Measurements from ENCODE around the gene SNX5. TPM values are rescaled to one million over a fixed set of nuclear protein-coding genes. Genes with fewer than 3 reads are reported as not detected.
A peak's percentile ranks its signal among the peaks of the same experiment; 100 is the strongest.
"Not testable (repeated sequence)": the region's sequence is repeated elsewhere in the genome, so short reads cannot be mapped to it uniquely, and the experiment has no call there.

Gene SNX5
- total RNA-seq, 2 experiments from 2014 or later, result 58.3 to 60.3 TPM

DNA sequence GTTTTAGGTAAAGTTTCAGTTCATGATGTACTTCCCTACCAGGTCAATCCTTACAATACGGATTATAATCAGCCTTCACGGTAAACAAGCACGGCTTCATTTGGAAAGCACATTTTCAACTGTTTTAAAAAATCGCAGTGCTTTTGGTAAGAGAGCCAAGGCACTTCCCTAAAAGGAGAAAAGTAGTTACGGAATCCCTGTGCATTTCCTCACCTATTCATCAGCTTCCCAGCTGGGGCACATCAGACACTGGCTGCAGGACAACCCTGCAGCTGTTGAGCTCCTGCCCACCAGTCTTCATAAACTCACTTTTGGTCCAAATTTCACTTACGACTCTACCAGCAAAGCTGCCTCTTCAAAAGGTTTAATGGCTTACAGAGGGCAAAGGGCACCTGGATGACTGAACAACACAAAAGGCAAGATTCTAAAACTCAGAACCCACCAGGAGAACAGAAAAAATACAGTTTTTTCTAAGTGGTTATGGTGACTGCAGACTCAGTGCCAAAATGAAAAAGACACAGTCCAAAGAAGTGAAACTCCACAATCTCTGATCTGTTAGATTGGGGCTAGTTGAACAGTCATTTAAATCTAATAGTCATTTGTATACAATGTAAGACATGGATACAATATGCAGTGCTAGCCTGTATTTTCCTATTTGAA, 7.5 kb downstream of the SNX5 start:
- Mint-ChIP-seq H3K4me3 (peak overlapping the region; percentile 17), H3K4me1 (ENCODE audit: low read depth) (peaks cover 88% of the 10 kb centered on the region), H3K27ac (peak overlapping the region; percentile 60), H3K9me3 (no peaks in the 10 kb centered on the region), H3K36me3 (ENCODE audit: low read depth) (peaks cover 28% of the 10 kb centered on the region), H3K27me3 (no peaks in the 10 kb centered on the region)
- H3K36me3 ChIP-seq (ENCODE audit: insufficient read depth, low read length), result peaks cover 9% of the 10 kb centered on the region
- ChIA-PET POLR2A (interaction anchor here (1.2 to 2.1 kb wide), 2 partner anchors 8 to 9 kb away, joined by 3 to 5 read pairs; no protein-coding TSS in a partner anchor), CTCF (no interaction called here)
- H3K27me3 ChIP-seq (ENCODE audit: control insufficient read depth in 1 of 2, insufficient read depth in 2 of 2, low read length in 2 of 2), result no peaks in the 10 kb centered on the region
- no peak overlapping the region for H3K4me3 ChIP-seq (ENCODE audit: low read length)
- H3K9me3 ChIP-seq (ENCODE audit: control insufficient read depth in 1 of 2, insufficient read depth in 1 of 2, low read length in 2 of 2), result no peaks in the 10 kb centered on the region
- peaks cover 80% of the 10 kb centered on the region for H3K4me1 ChIP-seq (ENCODE audit: insufficient read depth, low read length)
- TF ChIP-seq, protein P1, sequence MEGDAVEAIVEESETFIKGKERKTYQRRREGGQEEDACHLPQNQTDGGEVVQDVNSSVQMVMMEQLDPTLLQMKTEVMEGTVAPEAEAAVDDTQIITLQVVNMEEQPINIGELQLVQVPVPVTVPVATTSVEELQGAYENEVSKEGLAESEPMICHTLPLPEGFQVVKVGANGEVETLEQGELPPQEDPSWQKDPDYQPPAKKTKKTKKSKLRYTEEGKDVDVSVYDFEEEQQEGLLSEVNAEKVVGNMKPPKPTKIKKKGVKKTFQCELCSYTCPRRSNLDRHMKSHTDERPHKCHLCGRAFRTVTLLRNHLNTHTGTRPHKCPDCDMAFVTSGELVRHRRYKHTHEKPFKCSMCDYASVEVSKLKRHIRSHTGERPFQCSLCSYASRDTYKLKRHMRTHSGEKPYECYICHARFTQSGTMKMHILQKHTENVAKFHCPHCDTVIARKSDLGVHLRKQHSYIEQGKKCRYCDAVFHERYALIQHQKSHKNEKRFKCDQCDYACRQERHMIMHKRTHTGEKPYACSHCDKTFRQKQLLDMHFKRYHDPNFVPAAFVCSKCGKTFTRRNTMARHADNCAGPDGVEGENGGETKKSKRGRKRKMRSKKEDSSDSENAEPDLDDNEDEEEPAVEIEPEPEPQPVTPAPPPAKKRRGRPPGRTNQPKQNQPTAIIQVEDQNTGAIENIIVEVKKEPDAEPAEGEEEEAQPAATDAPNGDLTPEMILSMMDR (IDR thresholded peaks at IDR 0.05), result no peak
- intact Hi-C loops (cut with DNase I, micrococcal nuclease), result loop anchor here in 1 of 2 experiments (10.0 kb wide), 2 partner anchors 544 to 834 kb away; partner anchors contain the start of gene SEC23B
- DNase-seq, result no peak
- ATAC-seq (ENCODE audit: poor library complexity), result no peak
- no peak overlapping the region for H3K27ac ChIP-seq (ENCODE audit: low read depth in 1 of 2, low read length in 2 of 2)

DNA sequence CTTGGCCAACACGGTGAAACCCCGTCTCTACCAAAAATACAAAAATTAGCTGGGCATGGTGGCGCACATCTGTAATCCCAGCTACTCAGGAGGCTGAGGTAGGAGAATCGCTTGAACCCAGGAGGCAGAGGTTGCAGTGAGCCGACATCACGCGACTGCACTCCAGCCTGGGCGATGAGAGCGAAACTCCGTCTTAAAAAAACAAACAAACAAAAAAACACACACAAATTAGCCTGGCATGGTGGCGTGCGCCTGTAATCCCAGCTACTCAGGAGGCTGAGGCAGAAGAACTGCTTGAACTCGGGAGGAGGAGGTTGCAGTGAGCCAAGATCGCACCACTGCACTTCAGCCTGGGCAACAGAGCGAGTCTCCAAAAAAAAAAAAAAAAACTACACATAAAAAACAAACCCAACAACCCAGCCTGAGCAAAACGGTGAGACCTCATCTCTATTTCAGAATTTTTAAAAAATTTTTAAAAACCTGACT, 8.2 kb downstream of the SNX5 start:
- H3K27me3 ChIP-seq (ENCODE audit: control insufficient read depth in 1 of 2, insufficient read depth in 2 of 2, low read length in 2 of 2); H3K9me3 ChIP-seq (ENCODE audit: control insufficient read depth in 1 of 2, insufficient read depth in 1 of 2, low read length in 2 of 2); H3K4me3 Mint-ChIP-seq; H3K4me3 ChIP-seq (ENCODE audit: low read length); ATAC-seq (ENCODE audit: poor library complexity); H3K9me3 Mint-ChIP-seq; CTCF ChIA-PET; H3K27me3 Mint-ChIP-seq; DNase-seq; H3K27ac ChIP-seq (ENCODE audit: low read depth in 1 of 2, low read length in 2 of 2): not testable (repeated sequence)
- intact Hi-C loops (cut with DNase I, micrococcal nuclease), result loop anchor here in 1 of 2 experiments (10.0 kb wide), 2 partner anchors 544 to 834 kb away; partner anchors contain the start of gene SEC23B
- peak overlapping the region; percentile 60 for H3K27ac Mint-ChIP-seq
- Histone ChIP-seq H3K36me3 (ENCODE audit: insufficient read depth, low read length) (peaks cover 14% of the 10 kb centered on the region), H3K4me1 (ENCODE audit: insufficient read depth, low read length) (peaks cover 79% of the 10 kb centered on the region)
- H3K4me1 Mint-ChIP-seq (ENCODE audit: low read depth), result peaks cover 85% of the 10 kb centered on the region
- peaks cover 29% of the 10 kb centered on the region for H3K36me3 Mint-ChIP-seq (ENCODE audit: low read depth)
- POLR2A ChIA-PET, result interaction anchor here (2.1 kb wide), 1 partner anchor 10 kb away, joined by 5 read pairs; no protein-coding TSS in a partner anchor

DNA sequence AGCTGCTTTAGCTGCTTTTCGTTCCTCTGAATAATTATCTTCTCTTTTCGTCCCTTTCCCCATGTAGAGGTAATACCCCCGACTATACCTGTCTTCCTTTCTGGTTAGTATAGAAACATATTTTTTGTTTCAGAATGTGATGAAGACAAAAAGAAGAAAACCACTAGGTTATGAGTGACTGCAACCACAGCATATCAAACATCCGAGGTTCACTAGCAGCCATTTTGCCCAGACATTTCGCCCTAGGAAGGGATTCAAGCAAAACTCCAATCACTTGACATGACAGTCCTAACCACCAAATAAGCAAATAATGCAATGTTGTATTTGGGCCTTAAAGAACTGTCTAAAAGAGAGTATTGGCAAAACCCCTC, 9.4 kb downstream of the SNX5 start:
- Mint-ChIP-seq H3K9me3 (no peaks in the 10 kb centered on the region), H3K27me3 (no peaks in the 10 kb centered on the region), H3K4me3 (peak overlapping the region; percentile 26), H3K36me3 (ENCODE audit: low read depth) (peaks cover 41% of the 10 kb centered on the region), H3K4me1 (ENCODE audit: low read depth) (peaks cover 80% of the 10 kb centered on the region), H3K27ac (peak overlapping the region; percentile 60)
- no peak for DNase-seq
- peaks cover 67% of the 10 kb centered on the region for H3K4me1 ChIP-seq (ENCODE audit: insufficient read depth, low read length)
- no peaks in the 10 kb centered on the region for H3K9me3 ChIP-seq (ENCODE audit: control insufficient read depth in 1 of 2, insufficient read depth in 1 of 2, low read length in 2 of 2)
- H3K4me3 ChIP-seq (ENCODE audit: low read length), result no peak overlapping the region
- intact Hi-C loops (cut with DNase I, micrococcal nuclease), result loop anchor here (2.0 to 5.0 kb wide), 2 partner anchors 38 kb away; no protein-coding TSS in a partner anchor
- H3K27ac ChIP-seq (ENCODE audit: low read depth in 1 of 2, low read length in 2 of 2), result peak overlapping the region in 1 of 2 donors; percentile 63
- ChIA-PET CTCF (interaction anchor here (0.9 to 1.8 kb wide), 3 partner anchors 9 to 36 kb away, joined by 4 to 9 read pairs (median 5); partner anchors contain the start of gene SNX5), POLR2A (interaction anchor here (1.2 to 2.6 kb wide), 3 partner anchors 8 to 12 kb away, joined by 3 to 20 read pairs (median 5); partner anchors contain the start of gene SNX5)
- ATAC-seq (ENCODE audit: poor library complexity), result no peak
- TF ChIP-seq, protein P1 (IDR thresholded peaks at IDR 0.05), result no peak
- H3K36me3 ChIP-seq (ENCODE audit: insufficient read depth, low read length), result peaks cover 26% of the 10 kb centered on the region
- no peaks in the 10 kb centered on the region for H3K27me3 ChIP-seq (ENCODE audit: control insufficient read depth in 1 of 2, insufficient read depth in 2 of 2, low read length in 2 of 2)
